ENCODE measurements around the gene SLC4A4. TPM values are rescaled to one million over a fixed set of nuclear protein-coding genes. Genes with fewer than 3 reads are reported as not detected.

Gene SLC4A4
- total RNA-seq, 1 donor from 2014 or later: 28.5 TPM

- Histone ChIP-seq H3K9me3 (no peaks in the 10 kb centered on the region), H3K36me3 (no peaks in the 10 kb centered on the region), H3K27ac (no peak overlapping the region), H3K4me1 (no peaks in the 10 kb centered on the region), H3K4me3 (no peak overlapping the region), H3K27me3 (no peaks in the 10 kb centered on the region)
- TF ChIP-seq, protein P1, sequence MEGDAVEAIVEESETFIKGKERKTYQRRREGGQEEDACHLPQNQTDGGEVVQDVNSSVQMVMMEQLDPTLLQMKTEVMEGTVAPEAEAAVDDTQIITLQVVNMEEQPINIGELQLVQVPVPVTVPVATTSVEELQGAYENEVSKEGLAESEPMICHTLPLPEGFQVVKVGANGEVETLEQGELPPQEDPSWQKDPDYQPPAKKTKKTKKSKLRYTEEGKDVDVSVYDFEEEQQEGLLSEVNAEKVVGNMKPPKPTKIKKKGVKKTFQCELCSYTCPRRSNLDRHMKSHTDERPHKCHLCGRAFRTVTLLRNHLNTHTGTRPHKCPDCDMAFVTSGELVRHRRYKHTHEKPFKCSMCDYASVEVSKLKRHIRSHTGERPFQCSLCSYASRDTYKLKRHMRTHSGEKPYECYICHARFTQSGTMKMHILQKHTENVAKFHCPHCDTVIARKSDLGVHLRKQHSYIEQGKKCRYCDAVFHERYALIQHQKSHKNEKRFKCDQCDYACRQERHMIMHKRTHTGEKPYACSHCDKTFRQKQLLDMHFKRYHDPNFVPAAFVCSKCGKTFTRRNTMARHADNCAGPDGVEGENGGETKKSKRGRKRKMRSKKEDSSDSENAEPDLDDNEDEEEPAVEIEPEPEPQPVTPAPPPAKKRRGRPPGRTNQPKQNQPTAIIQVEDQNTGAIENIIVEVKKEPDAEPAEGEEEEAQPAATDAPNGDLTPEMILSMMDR (IDR thresholded peaks at IDR 0.05): no peak
- no peak for ATAC-seq
- no peak for DNase-seq
- intact Hi-C loops (cut with DNase I): no loop called here
Observed at GRCh38 chr4:71469541-71469940, 130.7 kb downstream of the SLC4A4 start.

GRCh38 chr4:71470524-71470923, 131.7 kb downstream of the SLC4A4 start:
- TF ChIP-seq, protein P1 (IDR thresholded peaks at IDR 0.05): no peak
- Histone ChIP-seq H3K27me3 (no peaks in the 10 kb centered on the region), H3K4me1 (no peaks in the 10 kb centered on the region), H3K27ac (no peak overlapping the region), H3K9me3 (no peaks in the 10 kb centered on the region), H3K36me3 (no peaks in the 10 kb centered on the region), H3K4me3 (no peak overlapping the region)
- no peak for ATAC-seq
- intact Hi-C loops (cut with DNase I): no loop called here
- no peak for DNase-seq

- ATAC-seq (no peak), DNase-seq (no peak)
- no peaks in the 10 kb centered on the region for H3K27me3 ChIP-seq
- no peaks in the 10 kb centered on the region for H3K4me1 ChIP-seq
- TF ChIP-seq, protein P1 (IDR thresholded peaks at IDR 0.05): no peak
- intact Hi-C loops (cut with DNase I): no loop called here
- H3K36me3 ChIP-seq: no peaks in the 10 kb centered on the region
- H3K9me3 ChIP-seq: no peaks in the 10 kb centered on the region
- no peak overlapping the region for H3K27ac ChIP-seq
- H3K4me3 ChIP-seq: no peak overlapping the region
Observed at GRCh38 chr4:71472946-71473345, 134.1 kb downstream of the SLC4A4 start.

DNA sequence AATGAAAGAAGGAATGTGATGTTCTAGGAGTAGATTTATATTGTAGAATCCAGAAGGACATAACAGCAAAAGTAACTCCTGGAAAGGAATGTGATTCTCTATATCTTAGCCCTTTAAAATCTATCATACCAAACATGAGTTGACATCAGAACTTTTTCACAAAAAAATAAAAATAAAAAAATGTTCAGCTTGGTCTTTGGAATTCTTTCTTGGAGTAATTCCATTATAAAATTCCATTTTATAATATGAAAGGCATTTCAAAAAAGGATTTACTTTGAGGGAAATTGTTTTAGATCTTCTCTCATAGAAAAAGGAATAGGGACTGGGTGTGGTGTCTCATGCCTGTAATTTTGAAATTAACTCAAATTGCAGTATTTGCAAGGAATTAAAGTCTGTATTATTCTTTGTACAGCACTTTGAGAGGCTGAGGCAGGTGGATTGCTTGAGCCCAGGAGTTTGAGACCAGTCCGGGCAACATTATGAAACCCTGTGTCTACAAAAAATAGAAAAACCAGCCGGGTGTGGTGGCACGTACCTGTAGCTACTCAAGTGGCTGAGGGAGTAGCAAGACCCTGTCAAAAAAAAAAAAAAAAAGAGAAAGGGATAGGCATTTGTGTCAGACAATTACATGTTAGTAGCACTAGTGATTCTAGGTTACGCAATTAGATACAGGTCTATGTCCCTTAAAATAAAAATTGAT, 134.9 kb downstream of the SLC4A4 start:
- no peak for DNase-seq
- ATAC-seq: no peak
- Histone ChIP-seq H3K27me3 (no peaks in the 10 kb centered on the region), H3K4me3 (no peak overlapping the region), H3K36me3 (no peaks in the 10 kb centered on the region), H3K9me3 (no peaks in the 10 kb centered on the region), H3K27ac (no peak overlapping the region), H3K4me1 (no peaks in the 10 kb centered on the region)
- intact Hi-C loops (cut with DNase I): no loop called here
- TF ChIP-seq, protein P1 (IDR thresholded peaks at IDR 0.05): no peak

GRCh38 chr4:71474731-71475130, 135.9 kb downstream of the SLC4A4 start:
- intact Hi-C loops (cut with DNase I): no loop called here
- Histone ChIP-seq H3K9me3 (no peaks in the 10 kb centered on the region), H3K27me3 (no peaks in the 10 kb centered on the region), H3K36me3 (no peaks in the 10 kb centered on the region), H3K27ac (no peak overlapping the region), H3K4me1 (no peaks in the 10 kb centered on the region), H3K4me3 (no peak overlapping the region)
- DNase-seq (no peak), ATAC-seq (no peak)
- TF ChIP-seq, protein P1 (IDR thresholded peaks at IDR 0.05): no peak

DNA sequence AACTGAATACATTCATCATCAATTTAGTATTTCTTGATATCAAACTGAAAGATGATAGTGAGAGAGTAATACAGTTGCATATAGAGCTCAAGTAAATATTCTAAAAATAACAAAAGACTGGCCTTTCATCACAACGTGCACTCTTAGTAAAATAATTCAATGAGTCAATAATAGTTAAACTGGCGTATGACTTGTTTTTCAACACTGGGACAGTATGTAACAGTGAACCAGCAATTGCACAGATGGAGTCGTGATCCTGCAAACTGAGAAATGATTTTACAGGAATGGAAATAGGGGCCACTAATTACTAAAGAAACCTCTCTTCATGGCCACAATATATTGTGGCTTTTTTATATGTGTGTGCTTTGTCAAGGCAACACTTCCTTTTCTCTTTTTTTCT, 137.4 kb downstream of the SLC4A4 start:
- no peaks in the 10 kb centered on the region for H3K4me1 ChIP-seq
- H3K27me3 ChIP-seq: no peaks in the 10 kb centered on the region
- H3K9me3 ChIP-seq: no peaks in the 10 kb centered on the region
- TF ChIP-seq, protein P1 (IDR thresholded peaks at IDR 0.05): no peak
- ATAC-seq: no peak
- no peak overlapping the region for H3K4me3 ChIP-seq
- no peaks in the 10 kb centered on the region for H3K36me3 ChIP-seq
- no peak overlapping the region for H3K27ac ChIP-seq
- intact Hi-C loops (cut with DNase I): no loop called here
- no peak for DNase-seq
